HAP-1 (cell line): ENCODE results near the gene CLDN8.

Experiments
- DNase-seq, 2 experiments: peaks; one replicate each; pipeline ENCODE4 v3.0.0-alpha.2; 2016 to 2020; ENCODE audit warnings: low spot score in 2 of 2
- H3K27me3 ChIP-seq: fragments of 250-450 bp; sonication (Bioruptor Pico); 2 replicates; pipeline ENCODE4 v1.5.1; 2020; ENCODE audit warnings: low read depth, mild to moderate bottlenecking, moderate library complexity
- H3K36me3 ChIP-seq: fragments of 250-450 bp; sonication (Bioruptor Pico); replicated peaks from 2 replicates; pipeline ENCODE4 v1.5.1; 2020; ENCODE audit warnings: mild to moderate bottlenecking
- H3K4me1 ChIP-seq: fragments of 250-450 bp; sonication (Bioruptor Pico); 2 replicates; pipeline ENCODE4 v1.5.1; 2020; ENCODE audit warnings: mild to moderate bottlenecking
- H3K4me3 ChIP-seq: fragments of 250-450 bp; sonication (Bioruptor Pico); 2 replicates; pipeline ENCODE4 v1.5.1; 2020; ENCODE audit warnings: mild to moderate bottlenecking, moderate library complexity
- H3K9me3 ChIP-seq: fragments of 250-450 bp; sonication (Bioruptor Pico); 2 replicates; pipeline ENCODE4 v1.5.1; 2020; ENCODE audit warnings: mild to moderate bottlenecking, moderate library complexity
- in situ Hi-C: fragments of 300-500 bp; cut with MboI; formaldehyde crosslinking; loops from 3 replicates; pipeline ENCODE4 v1.14.3; 2020; ENCODE audit warnings: low sequenced_read_pairs, inconsistent platforms, mixed read lengths

Gene CLDN8

DNA sequence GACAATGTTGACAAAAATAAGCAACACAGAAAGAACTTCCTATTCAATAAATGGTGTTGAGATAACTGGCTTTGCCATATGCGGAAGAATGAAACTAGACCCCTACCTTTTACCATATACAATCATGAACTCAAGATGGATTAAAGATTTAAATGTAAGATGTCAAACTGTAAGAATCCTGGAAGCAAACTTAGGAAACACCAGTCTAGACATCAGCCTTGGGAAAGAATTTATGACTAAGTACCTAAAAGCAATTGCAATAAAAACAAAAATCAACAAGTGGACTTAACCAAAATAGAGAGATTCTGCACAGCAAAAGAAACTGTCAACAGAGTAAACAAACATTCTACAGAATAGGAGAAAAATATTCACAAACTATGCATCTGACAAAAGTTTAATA is 16.1 kb upstream of the CLDN8 start:
- peaks cover 3% of the 10 kb centered on the region; the same call in 1 of the 2 replicates for H3K9me3 ChIP-seq

DNA sequence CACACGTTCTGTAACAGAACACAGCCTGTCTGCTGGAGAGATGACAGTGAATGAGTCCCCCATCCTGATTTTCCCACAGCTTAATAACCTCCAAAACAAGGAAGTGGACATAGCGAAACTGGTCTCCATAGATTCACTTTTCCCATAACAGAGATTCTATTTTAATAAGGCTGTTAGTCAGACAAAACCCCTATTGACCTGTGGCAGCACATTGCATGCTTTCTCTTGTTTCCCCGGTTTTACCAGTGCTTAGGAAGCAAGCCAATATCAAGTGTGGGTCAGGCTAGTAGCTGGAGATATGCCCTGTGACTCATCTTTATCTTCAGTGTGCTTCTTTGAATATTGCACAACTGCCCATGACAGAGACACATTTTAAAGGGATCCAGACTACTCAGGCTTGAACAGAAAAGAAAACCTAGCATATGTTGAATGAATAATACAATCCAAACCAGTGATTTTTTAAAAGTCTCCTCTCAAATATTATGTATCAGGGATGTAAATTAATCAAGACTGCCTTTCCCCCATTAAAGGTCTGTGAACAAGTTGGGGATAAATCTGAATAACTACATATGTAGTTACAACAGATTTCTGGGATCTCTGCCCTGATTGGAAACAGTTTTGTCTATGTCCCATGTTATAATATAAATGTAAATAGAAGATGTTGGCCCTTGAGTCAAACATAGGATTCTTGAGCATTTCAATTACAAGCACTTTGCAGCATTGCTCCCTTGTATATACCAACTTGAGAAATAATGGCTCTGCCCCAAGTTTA is 11.9 kb upstream of the CLDN8 start:
- no peaks in the 10 kb centered on the region for H3K36me3 ChIP-seq
- peaks cover 3% of the 10 kb centered on the region; the same call in 1 of the 2 replicates for H3K9me3 ChIP-seq
- in situ Hi-C loops: no loop called here
- no peaks in the 10 kb centered on the region for H3K4me1 ChIP-seq
- no peak for DNase-seq
- no peaks in the 10 kb centered on the region for H3K27me3 ChIP-seq
- H3K4me3 ChIP-seq: no peak overlapping the region

More for the DNA sequence above, 16.1 kb upstream of the CLDN8 start:
- Histone ChIP-seq H3K4me1 (no peaks in the 10 kb centered on the region), H3K36me3 (no peaks in the 10 kb centered on the region), H3K4me3 (no peak overlapping the region), H3K27me3 (no peaks in the 10 kb centered on the region)
- in situ Hi-C loops: no loop called here
- no peak for DNase-seq

DNA sequence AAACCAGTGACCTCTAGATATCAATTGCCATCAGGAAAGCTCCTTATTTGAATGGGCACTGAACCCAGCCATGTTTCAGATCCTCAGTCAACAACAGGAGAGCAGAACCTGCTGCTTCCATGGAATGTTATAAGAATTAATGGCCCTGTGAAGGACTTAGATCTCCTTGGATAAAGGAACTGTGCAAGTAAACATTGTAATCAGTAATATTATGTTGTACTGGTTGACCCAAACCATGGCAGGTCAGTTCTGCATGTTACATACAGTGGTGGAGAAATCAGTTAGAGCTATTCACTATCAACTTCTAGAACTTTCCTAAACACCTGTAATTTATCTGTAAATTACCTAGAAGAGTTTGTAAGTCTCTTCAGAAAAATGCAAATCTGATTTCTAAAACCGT is 11.2 kb upstream of the CLDN8 start:
- Histone ChIP-seq H3K27me3 (no peaks in the 10 kb centered on the region), H3K4me3 (no peak overlapping the region), H3K4me1 (no peaks in the 10 kb centered on the region), H3K9me3 (peaks cover 3% of the 10 kb centered on the region; the same call in 1 of the 2 replicates), H3K36me3 (no peaks in the 10 kb centered on the region)
- in situ Hi-C loops: no loop called here
- no peak for DNase-seq

DNA sequence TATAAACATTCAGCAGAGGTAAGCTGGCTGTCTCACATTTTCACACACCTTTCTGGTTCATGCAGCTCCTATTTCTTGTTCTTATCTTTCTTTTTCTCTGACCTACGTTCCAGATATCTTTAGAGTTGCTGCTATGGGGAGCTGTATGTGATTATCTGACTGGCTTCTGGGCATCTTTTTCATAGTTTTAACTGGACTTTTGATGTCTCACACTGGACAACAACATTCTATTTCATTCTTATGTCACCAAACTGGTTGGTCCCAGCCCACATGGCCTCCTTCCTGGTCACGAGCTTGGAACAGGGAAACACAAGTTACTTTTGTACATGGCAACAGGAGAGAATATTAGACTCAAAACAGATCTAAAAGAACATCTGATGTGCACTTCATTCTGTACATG is 7.7 kb upstream of the CLDN8 start:
- no peaks in the 10 kb centered on the region for H3K4me1 ChIP-seq
- H3K4me3 ChIP-seq: no peak overlapping the region
- in situ Hi-C loops: no loop called here
- H3K9me3 ChIP-seq: no peaks in the 10 kb centered on the region
- no peak for DNase-seq
- no peaks in the 10 kb centered on the region for H3K36me3 ChIP-seq
- H3K27me3 ChIP-seq: no peaks in the 10 kb centered on the region

DNA sequence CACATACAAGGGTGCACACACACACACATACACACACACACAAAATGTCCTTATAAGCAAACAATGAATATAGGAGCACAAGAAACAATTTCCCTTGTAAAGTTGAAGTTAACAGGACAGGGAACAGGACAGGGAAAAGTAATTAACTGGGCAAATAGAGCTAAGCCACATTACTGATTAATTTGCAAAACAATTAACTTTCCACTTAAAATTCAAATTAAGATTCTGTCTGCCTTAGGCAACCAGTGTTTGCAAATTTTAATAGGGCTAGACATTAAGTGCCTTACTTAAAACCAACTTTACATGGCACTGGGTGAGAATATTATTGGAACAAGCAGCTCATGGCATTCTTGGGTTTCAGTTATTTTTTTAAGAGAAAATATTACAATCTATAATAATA is 6.8 kb upstream of the CLDN8 start:
- Histone ChIP-seq H3K27me3 (no peaks in the 10 kb centered on the region), H3K36me3 (no peaks in the 10 kb centered on the region), H3K4me1 (no peaks in the 10 kb centered on the region), H3K4me3 (no peak overlapping the region), H3K9me3 (no peaks in the 10 kb centered on the region)
- in situ Hi-C loops: no loop called here
- no peak for DNase-seq

DNA sequence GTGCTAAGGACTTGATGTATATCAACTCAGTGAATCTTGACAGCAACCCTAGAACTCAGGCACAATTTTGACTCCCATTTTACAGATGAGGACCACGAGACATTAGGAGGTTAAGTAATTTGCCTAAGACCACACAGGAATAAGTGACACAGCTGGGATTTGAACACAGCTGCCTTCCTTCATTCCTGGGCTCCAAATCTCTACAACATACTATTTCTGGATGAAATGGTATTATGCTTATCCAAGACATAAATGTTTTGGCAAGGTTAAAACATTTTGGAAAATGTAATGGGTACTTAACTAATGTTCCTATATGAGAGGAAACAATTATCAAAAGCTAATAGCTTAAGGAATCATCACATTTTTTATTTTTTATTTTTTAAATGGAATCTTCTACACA is 4.8 kb downstream of the CLDN8 start:
- H3K4me3 ChIP-seq: no peak overlapping the region
- no peaks in the 10 kb centered on the region for H3K27me3 ChIP-seq
- H3K9me3 ChIP-seq: no peaks in the 10 kb centered on the region; the same call in 1 of the 2 replicates
- no peaks in the 10 kb centered on the region for H3K4me1 ChIP-seq
- H3K36me3 ChIP-seq: no peaks in the 10 kb centered on the region
- no peak for DNase-seq
- in situ Hi-C loops: no loop called here

DNA sequence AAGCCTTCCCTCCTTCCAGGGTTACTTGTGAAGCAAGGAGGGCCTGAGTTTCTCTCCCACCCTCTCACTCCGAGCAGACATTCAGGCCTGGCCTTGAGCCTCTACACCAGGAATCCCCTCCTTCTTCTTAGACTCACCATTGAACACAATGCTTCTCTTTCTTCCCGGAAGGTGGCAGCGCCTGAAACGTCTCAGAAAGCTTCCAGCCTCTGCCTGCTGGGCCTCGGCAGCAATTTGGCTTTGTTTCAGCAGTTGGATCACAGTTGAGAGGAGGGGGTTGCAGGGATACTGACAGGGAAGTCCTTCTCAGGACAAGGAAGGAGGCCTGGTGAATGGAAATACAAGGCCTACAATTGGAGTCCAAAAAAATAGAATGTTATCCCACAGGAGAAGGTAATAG is 6.3 kb downstream of the CLDN8 start:
- Histone ChIP-seq H3K4me1 (no peaks in the 10 kb centered on the region), H3K36me3 (no peaks in the 10 kb centered on the region), H3K9me3 (no peaks in the 10 kb centered on the region), H3K4me3 (no peak overlapping the region), H3K27me3 (no peaks in the 10 kb centered on the region)
- in situ Hi-C loops: no loop called here
- DNase-seq: no peak

DNA sequence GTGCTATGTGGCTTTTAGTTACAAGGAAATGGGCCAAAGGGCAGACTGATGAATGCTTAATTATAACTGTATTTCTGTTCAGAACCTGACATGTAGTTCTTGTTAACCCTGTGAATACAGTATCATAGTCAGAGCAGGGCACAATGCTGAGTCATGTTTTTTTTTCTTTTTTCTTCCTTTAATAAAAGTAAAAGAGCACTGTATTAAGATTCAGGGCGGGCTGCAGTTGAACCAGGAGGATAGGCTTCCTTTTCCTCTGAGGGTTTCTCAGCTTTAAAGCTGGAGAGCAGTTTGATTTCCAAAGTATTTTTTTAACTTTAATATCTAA is 8.7 kb downstream of the CLDN8 start:
- in situ Hi-C loops: no loop called here
- Histone ChIP-seq H3K4me3 (no peak overlapping the region), H3K27me3 (no peaks in the 10 kb centered on the region), H3K36me3 (no peaks in the 10 kb centered on the region), H3K4me1 (no peaks in the 10 kb centered on the region), H3K9me3 (no peaks in the 10 kb centered on the region)
- DNase-seq: no peak

DNA sequence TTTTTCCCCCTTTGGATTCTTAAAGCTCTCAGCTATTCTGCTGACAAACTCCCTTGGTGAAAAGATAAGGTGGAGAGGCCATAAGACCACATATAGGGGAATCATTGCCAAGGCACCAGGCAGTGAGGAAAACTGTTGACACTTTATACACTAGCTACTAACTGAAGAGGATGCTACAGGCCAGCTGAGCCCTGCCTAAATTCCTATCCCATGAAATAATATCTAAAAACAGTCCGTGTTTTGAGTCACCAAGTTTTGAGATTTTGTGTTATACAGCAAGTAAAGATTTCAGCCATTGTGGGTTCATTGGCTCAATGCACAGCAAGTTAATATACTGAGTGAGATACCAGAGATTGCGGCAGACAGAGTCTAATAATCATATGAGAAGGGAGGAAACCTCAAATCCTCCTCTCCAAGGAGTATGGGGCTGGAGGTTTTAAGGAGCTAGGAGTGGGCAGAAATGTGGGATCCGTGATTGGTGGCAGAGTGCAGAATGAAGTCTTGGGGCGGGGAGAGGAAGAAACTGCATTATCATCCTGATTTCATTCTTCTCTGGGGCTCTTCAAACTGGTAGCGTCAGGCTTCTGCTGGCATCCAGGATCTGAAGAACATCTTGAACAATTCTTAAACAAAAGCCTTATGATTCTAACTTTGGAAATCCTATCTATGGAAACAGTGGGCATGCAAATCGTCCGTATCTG is 9.2 kb downstream of the CLDN8 start:
- Histone ChIP-seq H3K36me3 (no peaks in the 10 kb centered on the region), H3K4me1 (no peaks in the 10 kb centered on the region), H3K9me3 (no peaks in the 10 kb centered on the region), H3K27me3 (no peaks in the 10 kb centered on the region), H3K4me3 (no peak overlapping the region)
- in situ Hi-C loops: no loop called here
- DNase-seq: no peak

DNA sequence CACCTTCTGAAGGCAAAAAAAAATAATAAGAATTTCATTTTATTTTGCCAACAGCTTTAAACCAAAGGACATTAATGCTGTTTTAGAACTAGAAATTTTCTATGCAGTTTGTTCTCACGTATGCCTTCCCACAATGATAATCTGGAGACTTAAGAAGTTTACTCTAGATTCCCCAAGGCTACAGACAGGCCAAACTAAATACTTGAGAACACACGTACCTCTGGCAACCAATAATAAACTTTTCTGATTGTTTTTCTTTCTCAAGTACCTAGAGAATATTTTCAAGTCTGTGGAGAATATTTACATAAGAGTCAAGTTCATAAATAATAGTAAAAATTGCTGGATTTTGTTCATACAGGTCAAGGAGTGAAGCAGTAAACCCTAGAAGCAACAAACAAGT is 15.9 kb downstream of the CLDN8 start:
- Histone ChIP-seq H3K4me3 (no peak overlapping the region), H3K4me1 (no peaks in the 10 kb centered on the region), H3K9me3 (no peaks in the 10 kb centered on the region), H3K36me3 (no peaks in the 10 kb centered on the region), H3K27me3 (no peaks in the 10 kb centered on the region)
- in situ Hi-C loops: no loop called here
- DNase-seq: no peak

DNA sequence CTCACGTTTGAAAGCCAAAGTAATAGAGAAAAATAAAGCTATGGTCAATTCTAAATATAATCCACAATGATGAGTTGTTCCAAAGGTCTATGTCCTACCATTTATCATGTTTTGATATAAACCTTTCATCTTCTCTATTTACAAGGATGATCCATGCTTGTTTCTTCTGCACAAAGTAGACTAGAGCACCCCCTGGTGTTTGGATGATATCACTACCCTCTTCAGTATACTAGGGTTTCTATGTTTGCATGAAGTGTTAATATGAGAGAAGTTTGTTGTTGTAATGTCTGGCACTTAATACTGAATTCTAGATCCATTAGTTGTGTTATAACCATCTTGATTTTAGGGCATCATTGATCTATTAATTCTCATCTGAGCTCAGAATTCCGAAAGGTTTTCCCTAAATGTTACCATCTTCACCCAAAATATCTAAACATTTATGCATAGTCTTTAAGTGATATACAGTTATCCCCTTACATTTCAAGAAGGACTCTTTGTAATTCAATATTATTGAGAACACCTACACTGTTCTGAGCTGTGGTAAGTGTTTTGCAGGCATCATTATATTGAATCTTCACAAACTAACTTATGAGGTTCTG is 21.1 kb downstream of the CLDN8 start:
- in situ Hi-C loops: no loop called here
- Histone ChIP-seq H3K9me3 (no peaks in the 10 kb centered on the region), H3K36me3 (no peaks in the 10 kb centered on the region), H3K4me1 (no peaks in the 10 kb centered on the region), H3K27me3 (no peaks in the 10 kb centered on the region), H3K4me3 (no peak overlapping the region)
- no peak for DNase-seq

DNA sequence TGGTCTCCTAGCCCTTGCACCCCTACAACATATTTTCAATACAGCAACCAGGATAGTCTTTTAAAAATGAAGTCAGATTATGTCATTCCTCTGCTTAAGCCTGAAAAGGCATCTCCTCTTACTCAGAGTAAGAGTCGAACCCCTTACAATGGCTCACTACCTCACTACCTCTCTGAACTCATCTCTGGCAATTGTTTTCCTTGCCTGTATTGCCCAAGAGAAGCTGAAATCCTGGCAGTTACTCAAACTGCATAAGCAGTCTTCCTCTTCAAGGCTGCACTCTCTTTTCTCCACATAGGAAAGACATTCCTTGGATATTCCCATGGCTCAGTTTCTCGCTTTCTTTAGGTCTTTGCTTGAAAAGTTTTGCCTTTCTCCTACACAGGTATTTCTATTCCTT is 22.7 kb downstream of the CLDN8 start:
- Histone ChIP-seq H3K4me1 (no peaks in the 10 kb centered on the region), H3K36me3 (no peaks in the 10 kb centered on the region), H3K27me3 (no peaks in the 10 kb centered on the region), H3K4me3 (no peak overlapping the region), H3K9me3 (no peaks in the 10 kb centered on the region)
- in situ Hi-C loops: no loop called here
- no peak for DNase-seq

DNA sequence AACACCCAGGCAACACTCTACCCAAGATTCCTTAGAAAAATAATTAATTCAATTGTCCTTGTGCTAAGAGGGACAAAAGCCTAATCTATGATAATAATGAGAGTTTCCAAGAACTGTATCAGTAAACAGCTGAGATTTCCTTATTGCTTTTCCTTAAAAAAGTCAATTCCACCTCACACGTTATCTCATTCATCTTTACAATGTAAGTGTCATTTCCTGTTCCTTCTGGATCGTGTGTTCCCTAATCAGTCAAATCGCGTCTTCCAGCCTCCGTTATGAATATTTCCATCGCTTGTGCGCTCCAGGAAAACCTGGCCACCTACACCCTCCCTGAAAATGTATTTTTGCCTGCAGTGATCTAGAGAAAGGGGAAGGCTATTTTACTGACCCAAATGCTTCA is 25.3 kb downstream of the CLDN8 start:
- DNase-seq: no peak
- in situ Hi-C loops: no loop called here
- no peaks in the 10 kb centered on the region for H3K36me3 ChIP-seq
- no peaks in the 10 kb centered on the region for H3K9me3 ChIP-seq
- H3K27me3 ChIP-seq: no peaks in the 10 kb centered on the region
- H3K4me3 ChIP-seq: no peak overlapping the region
- H3K4me1 ChIP-seq: no peaks in the 10 kb centered on the region

DNA sequence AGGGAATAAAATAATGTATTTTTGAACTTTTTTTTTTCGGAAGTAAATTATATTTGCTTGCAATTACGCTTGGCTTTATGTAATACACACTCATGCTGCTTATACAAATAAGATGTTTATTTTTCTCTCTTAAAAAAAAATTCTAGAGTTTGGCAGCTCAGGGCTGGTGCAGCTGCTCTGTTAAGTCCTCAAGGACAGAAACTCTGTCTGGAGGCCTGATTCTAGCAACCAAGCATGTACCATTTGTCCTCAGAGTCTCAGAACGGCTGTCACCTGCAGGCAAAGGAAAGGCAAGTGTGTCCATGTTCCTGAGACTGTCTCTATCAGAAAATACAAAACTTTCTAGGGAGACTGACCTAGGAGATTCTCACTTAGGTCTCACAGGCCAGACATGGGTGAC is 26.1 kb downstream of the CLDN8 start:
- DNase-seq: no peak
- Histone ChIP-seq H3K4me1 (no peaks in the 10 kb centered on the region), H3K4me3 (no peak overlapping the region), H3K27me3 (no peaks in the 10 kb centered on the region), H3K9me3 (no peaks in the 10 kb centered on the region), H3K36me3 (no peaks in the 10 kb centered on the region)
- in situ Hi-C loops: no loop called here
